HuH-7 (cell line): Measurements from ENCODE around the gene APLP1.
"Not testable (repeated sequence)": the region's sequence is repeated elsewhere in the genome, so short reads cannot be mapped to it uniquely, and the experiment has no call there.

ENCODE experiments used
- DNase-seq: peaks from one replicate; pipeline ENCODE4 v3.0.0; 2011; ENCODE audit warnings: low spot score

APLP1 gene

DNA sequence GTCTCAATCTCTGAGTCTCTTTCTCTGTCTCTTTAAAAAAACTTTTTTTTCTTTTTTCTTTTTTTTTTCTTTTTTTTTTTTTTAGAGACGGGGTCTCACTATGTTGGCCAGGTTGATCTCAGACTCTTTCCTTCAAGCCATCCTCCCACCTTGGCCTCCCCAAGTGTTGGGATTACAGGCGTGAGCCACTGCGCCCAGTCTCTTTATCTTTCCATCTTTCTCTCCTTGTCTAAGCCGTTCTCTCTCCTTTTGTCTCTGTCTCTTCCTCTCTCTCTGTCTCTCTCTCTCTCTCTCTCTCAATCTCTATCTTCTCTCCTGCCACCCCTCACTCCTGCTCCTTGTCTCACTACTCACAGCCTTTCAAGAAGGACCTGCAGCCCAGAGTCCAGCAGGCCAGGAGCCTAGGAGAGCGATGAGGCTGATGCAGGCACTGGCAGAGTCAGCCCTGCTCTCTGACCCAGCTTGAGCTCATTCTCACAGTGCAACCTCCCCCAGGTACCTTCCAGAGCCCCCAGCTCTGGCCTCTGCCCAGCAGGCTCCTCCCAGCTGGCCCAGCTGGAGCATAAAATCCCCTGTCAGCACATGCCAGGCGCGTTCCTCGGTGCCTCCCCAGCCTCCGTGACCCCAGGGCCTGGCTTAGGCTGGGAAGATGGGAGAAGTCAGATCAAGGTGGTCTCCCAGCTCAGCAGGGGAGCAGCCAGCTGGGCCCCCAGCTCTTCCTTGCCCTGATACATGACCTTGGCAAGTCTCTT is 16.2 kb upstream of the APLP1 start, which contains the start of gene NPHS1:
TSS of gene NPHS1 (minus strand) at position 476 of the 752 bp plus-strand sequence. CDS start 667 bp downstream, outside the sequence.
- no peak for DNase-seq

DNA sequence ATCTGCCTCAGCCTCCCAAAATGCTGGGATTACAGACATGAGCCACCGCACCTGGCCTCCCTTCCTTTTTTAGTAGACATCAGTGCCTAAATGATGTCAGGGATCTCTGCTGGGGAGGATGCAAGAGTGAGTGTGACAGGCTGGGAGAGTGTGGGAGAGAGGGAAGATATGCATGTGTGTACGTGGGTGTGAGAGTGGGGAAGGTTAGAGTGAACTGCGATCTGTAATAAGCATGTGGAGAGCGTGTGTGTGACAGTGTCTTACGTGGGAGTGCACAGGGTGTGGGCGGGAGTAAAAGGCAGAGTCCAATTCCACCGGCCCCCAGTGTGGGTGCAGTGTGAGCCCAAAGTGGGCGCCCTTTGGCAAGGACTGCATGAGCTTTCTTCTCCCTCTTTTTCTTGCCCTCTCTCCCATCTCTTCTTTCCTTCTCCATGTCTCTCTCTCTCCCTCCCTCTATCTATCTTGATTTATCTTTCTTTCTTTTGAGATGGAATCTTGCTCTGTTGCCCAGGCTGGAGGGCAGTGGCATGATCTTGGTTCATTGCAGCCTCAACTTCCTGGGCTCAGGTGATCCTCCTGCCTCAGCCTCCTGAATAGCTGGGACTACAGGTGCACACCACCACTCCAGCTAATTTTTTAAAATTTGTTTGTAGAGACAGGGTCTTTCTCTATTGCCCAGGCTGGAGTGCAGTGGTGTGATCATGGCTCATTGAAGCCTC is 15.2 kb upstream of the APLP1 start:
- no peak for DNase-seq

DNA sequence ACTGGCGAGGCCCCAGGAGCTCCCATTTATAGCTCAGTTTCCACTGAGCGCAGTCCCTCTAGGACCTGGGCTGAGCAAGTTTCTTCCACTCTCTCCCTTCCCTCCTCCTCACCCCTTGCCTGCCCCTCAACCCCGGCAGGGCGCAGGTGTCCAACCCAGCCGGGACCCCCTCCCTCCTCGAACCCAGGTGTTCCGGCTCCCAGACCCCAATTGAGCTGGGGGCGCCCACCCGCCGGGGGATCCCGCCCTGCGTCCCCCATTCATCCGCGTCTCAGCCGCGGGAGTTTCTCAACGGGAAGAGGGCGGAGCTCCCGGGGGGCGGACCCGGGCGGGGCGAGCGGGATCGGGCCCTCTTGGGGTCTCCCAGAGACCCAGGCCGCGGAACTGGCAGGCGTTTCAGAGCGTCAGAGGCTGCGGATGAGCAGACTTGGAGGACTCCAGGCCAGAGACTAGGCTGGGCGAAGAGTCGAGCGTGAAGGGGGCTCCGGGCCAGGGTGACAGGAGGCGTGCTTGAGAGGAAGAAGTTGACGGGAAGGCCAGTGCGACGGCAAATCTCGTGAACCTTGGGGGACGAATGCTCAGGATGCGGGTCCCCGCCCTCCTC is 11.7 kb upstream of the APLP1 start, which contains the start of gene KIRREL2:
TSS of gene KIRREL2 (plus strand) at position 366 of the 604 bp plus-strand sequence. CDS start at position 575, 209 bp downstream.
- no peak for DNase-seq

DNA sequence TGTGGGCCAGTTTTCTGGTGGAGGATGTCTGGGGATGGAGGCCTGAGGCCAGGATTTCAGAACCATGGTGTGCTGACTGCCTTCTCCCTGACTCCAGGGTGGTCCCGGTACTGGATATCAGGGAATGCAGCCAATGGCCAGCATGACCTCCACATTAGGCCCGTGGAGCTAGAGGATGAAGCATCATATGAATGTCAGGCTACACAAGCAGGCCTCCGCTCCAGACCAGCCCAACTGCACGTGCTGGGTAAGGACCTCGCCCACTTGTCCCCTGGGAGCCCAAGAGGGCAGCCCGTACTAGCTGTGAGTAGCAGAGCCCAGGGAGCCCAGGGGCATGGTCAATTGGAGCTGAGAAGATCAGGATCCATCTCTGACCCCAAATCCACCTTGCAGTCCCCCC is 10.1 kb upstream of the APLP1 start:
- DNase-seq = no peak

DNA sequence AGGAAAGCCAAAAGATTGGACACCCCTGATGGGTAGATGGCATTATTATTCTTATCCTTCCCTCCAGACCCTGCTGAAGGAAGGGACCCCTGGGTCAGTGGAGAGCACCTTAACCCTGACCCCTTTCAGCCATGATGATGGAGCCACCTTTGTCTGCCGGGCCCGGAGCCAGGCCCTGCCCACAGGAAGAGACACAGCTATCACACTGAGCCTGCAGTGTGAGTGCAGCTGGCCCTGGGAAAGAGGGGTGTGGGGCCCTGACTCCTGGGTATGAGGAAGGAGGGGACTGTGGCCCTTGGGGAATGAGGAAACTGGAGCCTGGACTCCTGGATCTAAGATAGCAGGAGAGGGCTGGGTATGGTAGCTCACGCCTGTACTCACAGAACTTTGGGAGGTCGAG is 9.0 kb upstream of the APLP1 start:
- no peak for DNase-seq

DNA sequence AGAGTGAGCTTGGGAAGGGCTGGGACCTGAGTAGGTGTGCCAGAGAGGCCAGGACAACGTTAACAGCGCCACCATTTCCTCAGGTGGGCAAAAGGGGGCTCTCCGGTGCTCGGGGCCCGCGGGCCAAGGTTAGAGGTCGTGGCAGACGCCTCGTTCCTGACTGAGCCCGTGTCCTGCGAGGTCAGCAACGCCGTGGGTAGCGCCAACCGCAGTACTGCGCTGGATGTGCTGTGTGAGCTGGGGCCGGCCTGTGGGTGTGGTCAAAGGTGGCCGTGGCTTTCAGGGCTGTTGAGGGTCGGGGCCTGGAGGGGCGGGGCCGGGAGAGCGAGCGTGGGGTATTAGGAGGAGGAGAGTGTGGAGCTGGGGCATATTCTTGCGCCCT is 7.9 kb upstream of the APLP1 start:
- DNase-seq = no peak

DNA sequence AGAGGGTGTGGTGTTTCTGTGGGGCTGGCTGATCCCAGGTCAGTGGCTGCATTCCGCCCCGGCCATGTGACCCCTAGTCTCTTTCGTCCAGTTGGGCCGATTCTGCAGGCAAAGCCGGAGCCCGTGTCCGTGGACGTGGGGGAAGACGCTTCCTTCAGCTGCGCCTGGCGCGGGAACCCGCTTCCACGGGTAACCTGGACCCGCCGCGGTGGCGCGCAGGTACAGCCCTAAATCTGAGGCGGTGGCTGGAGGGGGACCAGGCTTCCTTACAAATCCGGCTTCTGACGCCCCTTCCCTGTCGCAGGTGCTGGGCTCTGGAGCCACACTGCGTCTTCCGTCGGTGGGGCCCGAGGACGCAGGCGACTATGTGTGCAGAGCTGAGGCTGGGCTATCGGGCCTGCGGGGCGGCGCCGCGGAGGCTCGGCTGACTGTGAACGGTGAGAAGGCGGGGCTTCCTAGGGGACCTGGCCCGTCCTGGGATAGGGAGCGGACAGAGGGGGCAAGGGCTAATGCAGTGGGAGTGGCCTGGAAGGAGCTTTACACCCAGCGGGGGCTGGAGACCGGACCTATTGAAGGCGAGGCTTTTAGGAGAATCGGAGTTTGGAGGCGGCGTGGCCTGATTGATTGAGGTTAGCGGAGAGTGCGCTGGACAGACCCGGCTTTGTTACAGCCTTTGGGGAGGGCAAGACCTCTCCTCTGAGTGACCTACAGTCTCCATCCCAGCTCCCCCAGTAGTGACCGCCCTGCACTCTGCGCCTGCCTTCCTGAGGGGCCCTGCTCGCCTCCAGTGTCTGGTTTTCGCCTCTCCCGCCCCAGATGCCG is 7.3 kb upstream of the APLP1 start:
- peak; percentile 97 for DNase-seq

DNA sequence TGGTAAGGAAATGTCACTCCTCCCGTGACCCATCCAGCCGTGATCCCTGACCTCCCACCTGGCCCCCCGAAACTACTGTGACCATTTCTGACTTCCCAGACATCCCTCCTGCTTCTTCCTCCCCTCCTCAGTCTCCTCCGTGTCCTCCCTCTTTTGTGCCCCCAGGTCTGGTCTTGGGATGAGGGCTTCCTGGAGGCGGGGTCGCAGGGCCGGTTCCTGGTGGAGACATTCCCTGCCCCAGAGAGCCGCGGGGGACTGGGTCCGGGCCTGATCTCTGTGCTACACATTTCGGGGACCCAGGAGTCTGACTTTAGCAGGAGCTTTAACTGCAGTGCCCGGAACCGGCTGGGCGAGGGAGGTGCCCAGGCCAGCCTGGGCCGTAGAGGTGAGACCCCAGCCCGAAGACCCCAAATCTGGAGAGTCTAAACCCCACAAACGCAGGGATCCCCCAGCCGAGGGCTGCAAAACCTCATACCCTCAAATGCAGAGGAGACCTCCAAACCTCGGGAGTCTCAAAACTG is 6.7 kb upstream of the APLP1 start:
- no peak for DNase-seq

DNA sequence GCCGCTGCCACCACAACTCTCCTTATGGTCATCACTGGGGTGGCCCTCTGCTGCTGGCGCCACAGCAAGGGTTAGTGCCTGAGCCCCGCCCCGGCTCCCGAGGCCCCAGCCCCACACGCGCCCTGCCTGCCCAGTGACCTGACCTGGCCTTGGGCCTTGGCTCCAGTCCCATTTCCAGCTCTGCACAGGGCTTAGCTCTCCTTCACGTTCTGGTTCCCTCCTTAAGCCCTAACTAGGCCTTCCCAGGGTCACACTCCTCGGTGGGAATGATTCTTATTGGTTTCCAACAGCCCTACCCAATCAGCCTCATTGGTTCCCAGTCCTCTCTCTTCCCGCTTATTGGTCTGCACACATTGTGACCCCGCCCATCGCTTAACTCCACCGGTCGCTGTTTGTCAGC is 5.8 kb upstream of the APLP1 start:
- DNase-seq = no peak

DNA sequence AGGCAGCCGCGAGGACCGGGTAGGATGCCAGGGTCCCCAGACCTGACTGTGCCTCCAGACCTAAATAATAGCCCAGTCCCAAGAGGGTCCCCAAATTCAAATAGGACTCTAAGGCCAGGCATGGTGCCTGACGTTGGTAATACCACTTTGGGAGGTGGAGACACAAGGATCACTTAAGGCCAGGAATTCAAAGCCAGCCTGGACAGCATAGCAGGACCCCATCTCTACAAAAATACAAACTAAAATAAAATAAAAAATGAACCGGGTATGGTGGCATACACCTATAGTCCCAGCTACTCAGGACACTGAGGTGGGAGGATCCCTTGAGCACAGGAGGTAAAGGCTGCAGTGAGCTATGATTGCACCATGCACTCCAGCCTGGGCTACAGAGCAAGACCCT is 5.4 kb upstream of the APLP1 start:
- no peak for DNase-seq

DNA sequence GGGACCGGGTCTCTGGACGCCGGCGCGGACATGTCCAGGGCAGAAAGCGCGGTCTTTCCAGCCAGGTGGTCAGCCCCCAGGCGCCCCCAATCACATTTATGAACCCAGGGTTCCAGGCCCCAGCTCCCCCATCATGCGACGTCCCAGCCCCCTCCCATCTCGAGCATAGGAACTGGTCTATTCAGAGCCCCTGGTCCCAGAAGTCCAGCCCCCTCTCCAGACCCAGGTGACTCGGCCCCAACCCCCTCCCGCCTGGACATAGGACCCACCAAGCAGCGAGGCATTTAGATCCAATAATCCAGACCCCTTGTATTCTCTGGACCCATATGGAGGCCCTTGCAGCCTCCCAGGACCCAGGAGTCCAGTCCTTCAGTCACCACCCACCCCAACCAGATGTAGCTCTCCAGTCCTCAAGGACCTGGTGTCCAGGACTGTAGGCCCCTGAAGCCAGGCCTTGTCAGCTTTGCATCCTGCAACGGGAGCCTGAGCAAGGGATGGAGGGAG is 501 bp downstream of the APLP1 start:
- DNase-seq = no peak

DNA sequence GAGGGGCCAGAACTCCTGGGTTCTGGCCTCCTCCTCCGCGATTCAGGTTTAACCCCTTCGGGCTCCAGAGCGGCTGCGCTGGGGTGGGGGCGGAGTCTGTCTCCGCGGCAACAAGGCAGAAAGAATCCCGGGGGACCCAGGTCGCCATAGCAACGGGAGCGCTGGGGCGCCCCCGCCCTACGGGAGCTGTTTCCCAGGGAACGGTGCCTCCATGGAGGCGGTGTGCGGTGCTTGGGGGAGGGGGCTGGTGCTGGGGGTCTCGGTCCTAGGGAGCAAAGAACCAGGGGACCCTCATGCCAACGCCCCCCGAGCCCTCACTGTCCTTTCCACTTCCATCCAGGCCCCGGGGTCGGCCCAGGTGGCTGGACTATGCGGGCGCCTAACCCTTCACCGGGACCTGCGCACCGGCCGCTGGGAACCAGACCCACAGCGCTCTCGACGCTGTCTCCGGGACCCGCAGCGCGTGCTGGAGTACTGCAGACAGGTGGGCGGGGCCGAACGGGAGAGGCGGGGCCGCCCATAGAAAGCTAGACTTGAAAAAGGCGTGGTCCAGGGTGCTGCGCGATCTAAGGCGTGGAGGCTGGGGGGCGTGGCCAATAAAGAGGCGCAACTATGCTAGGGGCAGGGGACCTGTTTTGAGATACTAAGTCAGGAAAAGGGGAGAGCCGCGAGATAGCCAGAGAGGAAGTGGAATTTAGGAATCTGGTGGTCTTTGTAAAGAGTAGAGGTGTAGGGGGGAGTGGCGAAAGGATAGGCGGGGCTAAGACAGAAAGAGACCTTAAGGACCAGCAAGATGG is 1.2 kb downstream of the APLP1 start:
- no peak for DNase-seq

DNA sequence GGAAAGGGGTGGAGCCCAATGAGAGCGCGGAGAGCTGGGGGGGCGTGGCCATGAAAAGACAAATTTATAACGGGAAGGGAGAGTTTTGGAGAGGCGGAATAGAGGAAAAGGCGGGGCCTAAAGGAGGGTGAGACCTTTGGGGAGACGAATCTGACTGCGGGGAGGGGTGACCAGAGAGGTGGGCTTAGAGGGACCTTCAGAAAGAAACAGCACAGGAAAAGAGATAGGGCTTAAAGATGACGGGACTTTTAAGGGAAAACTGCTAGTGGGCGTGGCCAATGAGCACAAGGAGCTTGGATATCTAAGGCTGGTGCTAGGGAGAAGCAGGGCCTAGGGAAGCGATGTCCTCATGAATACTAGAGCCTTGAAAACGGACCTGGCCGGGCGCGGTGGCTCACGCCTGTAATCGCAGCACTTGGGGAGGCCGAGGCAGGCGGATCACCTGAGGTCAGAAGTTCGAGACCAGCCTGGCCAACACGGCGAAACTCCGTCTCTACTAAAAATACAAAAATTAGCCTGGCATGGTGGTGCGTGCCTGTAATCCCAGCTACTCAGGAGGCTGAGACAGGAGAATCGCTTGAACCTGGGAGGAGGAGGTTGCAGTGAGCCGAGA is 1.9 kb downstream of the APLP1 start:
- not testable (repeated sequence) for DNase-seq

DNA sequence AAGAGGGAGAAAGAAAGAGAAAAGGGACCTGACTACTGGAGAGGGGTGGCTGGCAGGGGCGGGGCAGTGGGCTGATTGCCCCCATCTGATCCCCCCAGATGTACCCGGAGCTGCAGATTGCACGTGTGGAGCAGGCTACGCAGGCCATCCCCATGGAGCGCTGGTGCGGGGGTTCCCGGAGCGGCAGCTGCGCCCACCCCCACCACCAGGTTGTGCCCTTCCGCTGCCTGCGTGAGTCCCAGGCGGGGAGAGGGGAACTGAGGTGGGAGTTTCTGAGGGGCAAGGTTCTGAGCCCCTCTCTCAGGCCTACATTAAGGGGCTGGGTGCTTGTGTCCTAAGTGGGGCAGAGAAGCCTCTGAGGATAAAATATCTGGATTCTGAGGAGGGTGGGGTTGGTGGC is 2.4 kb downstream of the APLP1 start:
- no peak for DNase-seq

DNA sequence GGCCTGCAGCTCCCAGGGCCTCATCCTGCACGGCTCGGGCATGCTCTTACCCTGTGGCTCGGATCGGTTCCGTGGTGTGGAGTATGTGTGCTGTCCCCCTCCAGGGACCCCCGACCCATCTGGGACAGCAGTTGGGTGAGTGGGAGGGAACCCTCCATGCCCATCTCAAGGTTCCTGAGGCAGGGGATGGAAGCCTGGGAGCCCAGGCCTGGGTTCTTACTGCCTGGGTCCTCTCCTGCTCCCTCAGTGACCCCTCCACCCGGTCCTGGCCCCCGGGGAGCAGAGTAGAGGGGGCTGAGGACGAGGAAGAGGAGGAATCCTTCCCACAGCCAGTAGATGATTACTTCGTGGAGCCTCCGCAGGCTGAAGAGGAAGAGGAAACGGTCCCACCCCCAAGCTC is 3.2 kb downstream of the APLP1 start:
- no peak for DNase-seq

DNA sequence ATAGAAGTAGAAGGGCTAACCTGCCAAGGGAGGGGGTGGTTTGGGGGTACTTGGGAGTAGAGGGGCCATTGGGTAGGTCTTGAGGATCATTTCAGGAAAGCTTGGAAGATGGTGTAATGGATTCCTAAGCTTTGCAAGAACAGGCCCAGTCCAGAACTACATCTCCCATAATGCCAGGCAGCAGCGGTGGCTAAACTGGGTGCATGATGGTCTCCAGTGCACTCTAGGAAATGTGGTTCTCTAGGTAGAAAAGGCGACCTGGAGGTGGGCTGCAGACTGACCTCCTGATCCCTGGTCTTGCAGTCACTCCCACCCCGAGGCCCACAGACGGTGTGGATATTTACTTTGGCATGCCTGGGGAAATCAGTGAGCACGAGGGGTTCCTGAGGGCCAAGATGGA is 3.8 kb downstream of the APLP1 start:
- no peak for DNase-seq

DNA sequence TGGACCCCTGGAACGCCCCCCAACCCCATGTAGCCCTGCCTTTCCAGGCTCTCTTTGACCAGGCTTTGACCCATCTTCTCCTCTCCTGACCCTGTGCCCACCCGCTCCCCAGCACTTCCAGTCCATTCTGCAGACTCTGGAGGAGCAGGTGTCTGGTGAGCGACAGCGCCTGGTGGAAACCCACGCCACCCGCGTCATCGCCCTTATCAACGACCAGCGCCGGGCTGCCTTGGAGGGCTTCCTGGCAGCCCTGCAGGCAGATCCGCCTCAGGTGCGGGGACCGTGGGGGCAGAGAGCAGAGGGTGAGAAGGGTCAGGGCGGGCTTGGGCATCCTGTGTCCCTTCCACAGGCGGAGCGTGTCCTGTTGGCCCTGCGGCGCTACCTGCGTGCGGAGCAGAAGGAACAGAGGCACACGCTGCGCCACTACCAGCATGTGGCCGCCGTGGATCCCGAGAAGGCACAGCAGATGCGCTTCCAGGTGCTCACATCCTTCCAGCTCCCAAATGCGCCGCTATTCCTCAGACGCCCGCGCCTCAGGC is 6.1 kb downstream of the APLP1 start:
- DNase-seq = no peak

DNA sequence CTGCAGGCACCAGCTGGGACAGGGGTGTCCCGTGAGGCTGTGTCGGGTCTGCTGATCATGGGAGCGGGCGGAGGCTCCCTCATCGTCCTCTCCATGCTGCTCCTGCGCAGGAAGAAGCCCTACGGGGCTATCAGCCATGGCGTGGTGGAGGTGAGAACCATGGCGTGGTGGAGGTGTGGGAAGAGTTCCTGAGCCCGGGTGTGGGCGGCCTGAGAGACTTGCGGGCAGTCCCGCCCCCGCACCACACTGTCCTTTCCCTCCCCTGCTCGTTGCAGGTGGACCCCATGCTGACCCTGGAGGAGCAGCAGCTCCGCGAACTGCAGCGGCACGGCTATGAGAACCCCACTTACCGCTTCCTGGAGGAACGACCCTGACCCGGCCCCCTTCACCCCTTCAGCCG is 10.7 kb downstream of the APLP1 start:
- DNase-seq = no peak

DNA sequence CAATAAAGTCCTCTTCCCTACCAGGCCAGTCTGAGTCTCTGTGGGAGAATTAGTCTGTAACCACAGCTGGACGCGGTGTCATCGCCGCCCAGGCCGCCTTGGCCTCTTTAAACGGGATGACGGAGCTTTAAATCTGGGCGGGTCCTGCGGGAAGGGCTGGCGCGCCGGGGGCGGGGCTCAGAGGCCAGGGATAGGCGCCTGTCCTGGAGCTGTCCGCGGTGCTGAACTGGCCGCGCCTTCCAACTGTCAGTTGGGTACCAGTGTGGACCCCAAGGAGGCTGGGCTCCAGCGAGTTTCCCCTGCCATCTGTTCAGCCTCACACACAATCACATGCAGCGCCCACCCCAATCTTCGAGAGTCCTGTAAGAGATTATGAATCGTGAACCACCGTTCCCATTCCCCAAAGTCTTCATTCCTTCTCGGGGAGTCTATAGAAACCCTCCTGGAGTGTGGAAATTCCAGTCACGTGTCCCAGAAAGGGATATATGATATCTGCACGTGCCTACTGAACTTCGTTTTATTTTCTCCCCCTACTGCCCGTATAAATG is 11.5 kb downstream of the APLP1 start:
- DNase-seq = peak; percentile 92
